ENCODE data around the gene SELENOF.
"Not testable (repeated sequence)": the region's sequence is repeated elsewhere in the genome, so short reads cannot be mapped to it uniquely, and the experiment has no call there.

SELENOF gene

GRCh38 chr1:86856196-86856595 is 57.7 kb downstream of the SELENOF start:
- DNase-seq = no peak

- DNase-seq = no peak
Measured at GRCh38 chr1:86854352-86854751, 59.6 kb downstream of the SELENOF start.

- DNase-seq = no peak
Measured at GRCh38 chr1:86852782-86853408, 61.0 kb downstream of the SELENOF start.

GRCh38 chr1:86852289-86852688 is 61.6 kb downstream of the SELENOF start:
- no peak for DNase-seq

GRCh38 chr1:86849756-86850155 is 64.2 kb downstream of the SELENOF start:
- no peak for DNase-seq

- DNase-seq = no peak
Measured at GRCh38 chr1:86848654-86849053, 65.3 kb downstream of the SELENOF start.

GRCh38 chr1:86846164-86846647 is 67.7 kb downstream of the SELENOF start:
- no peak for DNase-seq

GRCh38 chr1:86845514-86845913 is 68.4 kb downstream of the SELENOF start:
- DNase-seq = no peak

GRCh38 chr1:86841116-86841515 is 72.8 kb downstream of the SELENOF start:
- DNase-seq = no peak

GRCh38 chr1:86833461-86834215 is 80.3 kb downstream of the SELENOF start:
- DNase-seq = peak; percentile 65

- DNase-seq = no peak
Measured at GRCh38 chr1:86832433-86832832, 81.5 kb downstream of the SELENOF start.

GRCh38 chr1:86829321-86829720 is 84.6 kb downstream of the SELENOF start:
- no peak for DNase-seq

- no peak for DNase-seq
Measured at GRCh38 chr1:86828024-86828423, 85.9 kb downstream of the SELENOF start.

GRCh38 chr1:86826856-86827255 is 87.1 kb downstream of the SELENOF start:
- no peak for DNase-seq

- no peak for DNase-seq
Measured at GRCh38 chr1:86825319-86825718, 88.6 kb downstream of the SELENOF start.

- DNase-seq = no peak
Measured at GRCh38 chr1:86823821-86824500, 90.0 kb downstream of the SELENOF start.

GRCh38 chr1:86823386-86823785 is 90.5 kb downstream of the SELENOF start:
- no peak for DNase-seq

GRCh38 chr1:86822459-86822858 is 91.5 kb downstream of the SELENOF start:
- no peak for DNase-seq

GRCh38 chr1:86821956-86822355 is 92.0 kb downstream of the SELENOF start:
- no peak for DNase-seq

- DNase-seq = not testable (repeated sequence)
Measured at GRCh38 chr1:86819970-86820369, 94.0 kb downstream of the SELENOF start.

- not testable (repeated sequence) for DNase-seq
Measured at GRCh38 chr1:86817246-86817826, 96.6 kb downstream of the SELENOF start.

GRCh38 chr1:86814118-86814517 is 99.8 kb downstream of the SELENOF start:
- DNase-seq = not testable (repeated sequence)

Measured in CD4-positive, alpha-beta T cell treated with Interleukin-6 for 4 hours (primary cell).